Natural killer cell treated with Interleukin-12 subunit alpha and Interleukin-12 subunit beta and Interleukin-15 and Interleukin-18, amount 100 ng/mL, for 72 hours (primary cell): ENCODE data around the gene RHD. TPM values are rescaled to one million over a fixed set of nuclear protein-coding genes. Genes with fewer than 3 reads are reported as not detected.
"Not testable (repeated sequence)": the region's sequence is repeated elsewhere in the genome, so short reads cannot be mapped to it uniquely, and the experiment has no call there.

ENCODE experiments used
- ATAC-seq, 2 donors: fragments of 150-1000 bp; cut with Tn5 transposase in 1 of 2; sonication (Bioruptor Pico), chemical (Tn5 transposase) in 1 of 2; 2 replicates each; pipeline ENCODE4 v1.10.0; 2021
- DNase-seq: peaks from one replicate; pipeline ENCODE4 v3.0.0; 2022; ENCODE audit warnings: low spot score
- H3K27ac Mint-ChIP-seq, 2 donors: 1 replicate in 1 of 2; 2 replicates in 1 of 2; pipeline ENCODE4 v1.8.0; 2022; ENCODE audit warnings: mixed read lengths in 2 of 2, mild to moderate bottlenecking in 1 of 2, moderate library complexity in 1 of 2
- H3K27me3 Mint-ChIP-seq, 2 donors: 1 replicate in 1 of 2; 2 replicates in 1 of 2; pipeline ENCODE4 v1.8.0; 2022; ENCODE audit warnings: mixed read lengths in 2 of 2
- H3K36me3 Mint-ChIP-seq: one replicate; pipeline ENCODE4 v1.8.0; 2022; ENCODE audit warnings: mixed read lengths
- H3K4me1 Mint-ChIP-seq, 2 donors: 1 replicate in 1 of 2; 2 replicates in 1 of 2; pipeline ENCODE4 v1.8.0; 2022; ENCODE audit warnings: low read depth in 2 of 2, mixed read lengths in 2 of 2, mild to moderate bottlenecking in 1 of 2
- H3K4me3 Mint-ChIP-seq: one replicate; pipeline ENCODE4 v1.8.0; 2022; ENCODE audit warnings: mixed read lengths
- H3K9me3 Mint-ChIP-seq: 2 replicates; pipeline ENCODE4 v1.8.0; 2022; ENCODE audit warnings: mixed read lengths
- total RNA-seq, 2 donors: library from RNA; stranded (reverse); gene quantifications; one replicate each; pipeline ENCODE4 v1.2.3, GENCODE V29; 2022

Gene RHD
- total RNA-seq, 2 donors from 2014 or later = not detected

- not testable (repeated sequence) for H3K4me3 Mint-ChIP-seq, H3K27ac Mint-ChIP-seq, H3K9me3 Mint-ChIP-seq, H3K4me1 Mint-ChIP-seq, DNase-seq, H3K27me3 Mint-ChIP-seq
- peak in 1 of 2 donors; percentile 96 for ATAC-seq
- H3K36me3 Mint-ChIP-seq = peaks cover 11% of the 10 kb centered on the region
Measured at GRCh38 chr1:25362634-25363559, 90.6 kb downstream of the RHD start.

DNA sequence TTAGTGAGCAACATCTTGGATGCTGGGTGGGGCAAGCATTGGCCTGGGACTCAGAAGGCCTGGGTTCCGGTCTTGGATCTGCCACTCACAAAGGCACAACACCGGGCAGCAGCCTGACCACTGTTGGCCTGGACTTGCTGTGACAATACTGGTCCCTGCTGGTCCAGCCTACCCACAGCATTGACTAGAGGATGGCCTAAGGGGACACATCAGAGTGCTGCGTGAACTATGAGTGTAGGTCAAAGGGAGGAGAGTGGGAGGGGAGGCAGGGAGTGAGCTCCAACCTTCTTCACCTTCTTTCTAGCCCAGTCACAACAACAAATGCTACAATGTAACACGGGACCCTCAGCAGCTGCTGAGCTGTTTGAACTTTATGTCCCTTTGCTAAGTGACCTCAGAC lies 96.9 kb downstream of the RHD start:
- DNase-seq = no peak
- Mint-ChIP-seq H3K9me3 (no peaks in the 10 kb centered on the region), H3K27me3 (no peaks in the 10 kb centered on the region), H3K27ac (no peak overlapping the region), H3K4me1 (no peaks in the 10 kb centered on the region), H3K36me3 (no peaks in the 10 kb centered on the region), H3K4me3 (no peak overlapping the region)
- peak in 1 of 2 donors; percentile 48 for ATAC-seq

GRCh38 chr1:25369691-25370271 lies 97.5 kb downstream of the RHD start:
- not testable (repeated sequence) for H3K27me3 Mint-ChIP-seq, H3K4me1 Mint-ChIP-seq, H3K4me3 Mint-ChIP-seq, H3K27ac Mint-ChIP-seq, ATAC-seq, H3K36me3 Mint-ChIP-seq, DNase-seq, H3K9me3 Mint-ChIP-seq

DNA sequence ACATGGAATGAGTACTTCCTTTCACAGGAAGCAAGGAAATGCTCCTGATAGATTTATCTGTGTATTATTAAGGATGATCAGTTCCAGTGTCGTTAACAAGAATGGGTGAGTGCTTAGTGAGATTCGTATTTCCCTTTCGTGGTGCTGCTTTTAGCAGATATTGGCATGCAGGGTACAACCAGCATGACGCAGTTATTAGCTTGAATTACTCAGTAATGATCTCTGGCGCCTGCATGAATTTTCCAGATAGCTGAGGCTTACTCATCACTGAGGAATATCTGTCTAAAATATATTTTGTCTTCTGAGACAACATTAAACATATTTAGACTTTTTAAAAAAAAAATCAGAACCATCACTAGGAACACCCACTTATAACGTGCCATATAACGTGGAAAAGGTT lies 99.4 kb downstream of the RHD start:
- not testable (repeated sequence) for ATAC-seq, H3K27ac Mint-ChIP-seq, H3K36me3 Mint-ChIP-seq, H3K9me3 Mint-ChIP-seq, H3K4me1 Mint-ChIP-seq, H3K27me3 Mint-ChIP-seq, H3K4me3 Mint-ChIP-seq, DNase-seq

GRCh38 chr1:25378367-25378766 lies 106.1 kb downstream of the RHD start:
- not testable (repeated sequence) for H3K9me3 Mint-ChIP-seq, ATAC-seq, H3K27ac Mint-ChIP-seq, H3K4me1 Mint-ChIP-seq, H3K36me3 Mint-ChIP-seq, DNase-seq, H3K27me3 Mint-ChIP-seq, H3K4me3 Mint-ChIP-seq

Other genes starting within 250 kb of the RHD start
- 10 to 100 TPM; 27.0 to 32.7 TPM for gene SYF2, start 40.0 kb upstream of the RHD start, total RNA-seq
- gene RSRP1, start 25.1 kb upstream of the RHD start, total RNA-seq = 100 to 1,000 TPM; 117 to 171 TPM
- 100 to 1,000 TPM in 1 of 2 donors, 10 to 100 TPM in 1; 73.1 to 125 TPM for gene TMEM50A, start 65.8 kb downstream of the RHD start, total RNA-seq
- not detected for gene RHCE, start 148.3 kb downstream of the RHD start, total RNA-seq
- gene MACO1, start 158.4 kb downstream of the RHD start, total RNA-seq = 10 to 100 TPM; 15.8 to 18.8 TPM